22Rv1 (cell line): ENCODE results near the gene AHDC1.

Source experiments
- CTCF ChIP-seq: fragments of 450-650 bp; IDR thresholded peaks from 2 replicates; pipeline ENCODE4 v1.5.1; 2017; ENCODE audit warnings: mild to moderate bottlenecking
- ZFX ChIP-seq: fragments of 450-650 bp; IDR thresholded peaks from 2 replicates; pipeline ENCODE4 v1.6.1; 2017; ENCODE audit warnings: antibody characterized with exemption, borderline replicate concordance

GRCh38 chr1:27548858-27549719 is 54.9 kb downstream of the AHDC1 start:
- TF ChIP-seq ZFX (no peak), CTCF (no peak)
